Measurements from ENCODE around the gene FAM237A.
A peak's percentile ranks its signal among the peaks of the same experiment; 100 is the strongest.

FAM237A gene

DNA sequence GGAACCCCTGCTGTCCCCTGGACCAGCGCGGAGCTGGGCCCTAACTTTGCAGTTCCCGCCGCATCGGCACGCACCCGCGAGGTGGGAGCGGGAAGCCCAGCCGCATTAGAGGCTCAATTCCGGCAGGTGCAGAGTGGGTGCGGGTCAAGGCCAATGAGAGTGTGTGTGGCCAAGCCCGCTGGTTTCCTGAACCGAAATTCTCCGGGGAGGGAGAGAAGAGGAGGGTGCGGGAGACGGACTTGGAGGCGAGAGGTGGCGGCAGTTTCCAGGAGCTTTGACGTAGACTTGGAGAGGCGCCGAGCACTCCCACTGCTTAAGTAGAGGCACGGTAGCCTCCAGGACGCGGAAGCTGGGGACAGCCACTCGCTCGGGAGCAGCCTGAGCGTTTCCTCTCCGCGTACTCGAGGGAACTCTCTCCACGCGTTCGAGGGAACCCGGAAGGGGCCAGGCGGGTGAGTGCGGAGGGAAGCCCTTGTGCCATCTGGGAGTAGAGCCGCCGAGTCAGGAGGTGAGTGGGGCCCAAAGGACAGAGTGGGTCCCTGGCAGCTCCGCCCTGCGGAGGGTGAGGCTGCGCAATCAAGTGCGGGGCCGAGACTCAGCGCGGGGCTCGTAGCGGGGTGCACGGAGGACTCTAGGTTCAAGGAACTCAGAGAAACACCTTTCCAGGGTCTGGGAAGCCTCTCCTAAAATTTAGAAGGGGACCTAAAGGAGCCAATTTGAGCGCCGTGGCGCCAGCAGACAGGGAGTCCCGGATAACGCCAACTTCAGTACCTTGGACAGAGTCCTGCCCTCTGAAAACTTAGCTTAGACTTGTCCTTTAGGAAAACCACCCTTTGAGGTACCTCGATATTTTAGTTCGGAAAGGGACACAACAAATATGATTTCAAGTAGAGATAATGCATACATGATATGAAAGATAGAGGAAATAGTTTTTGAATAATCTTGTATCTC, at the start of gene FAM237A:
Gene FAM237A, plus strand, starts transcription at position 413 of the 951 bp plus-strand sequence. CDS start 1,750 bp downstream, outside the sequence.
- in situ Hi-C loops (cut with HindIII; ENCODE audit: low pct_unique_long_range_greater_than_20kb, low sequenced_read_pairs): no loop called here
- no peak for TF ChIP-seq JUND (IDR thresholded peaks at IDR 0.05; ENCODE audit: low read depth)
- DNase-seq (ENCODE audit: low read depth in 1 of 2, low spot score in 1 of 2): peak; percentile 58 to 76

DNA sequence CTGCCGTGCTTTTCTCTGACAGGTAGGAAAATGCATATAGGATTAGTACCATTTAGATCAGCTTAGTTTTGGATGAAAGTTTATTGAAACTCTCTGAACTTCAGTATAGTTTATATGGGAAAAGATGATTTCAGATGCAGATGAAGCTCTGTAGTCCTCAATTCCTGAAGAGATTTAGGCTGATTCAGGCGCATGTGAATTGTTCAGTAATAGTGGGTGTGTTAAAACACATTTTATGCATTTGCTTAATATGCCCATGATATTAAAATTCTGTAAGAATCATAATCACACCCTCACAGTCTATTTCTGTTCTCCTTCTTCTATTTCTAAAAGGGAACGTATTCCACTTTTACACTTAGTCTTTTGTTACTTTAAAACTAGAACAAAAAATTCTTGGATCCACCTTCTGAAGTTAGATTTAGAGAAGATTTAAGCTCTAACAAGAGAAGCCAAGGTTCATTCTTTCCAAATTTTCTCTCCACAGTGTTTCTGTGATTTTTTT, 44.5 kb upstream of the FAM237A start:
- no peak for DNase-seq (ENCODE audit: low read depth in 1 of 2, low spot score in 1 of 2)
- TF ChIP-seq JUND (IDR thresholded peaks at IDR 0.05; ENCODE audit: low read depth): no peak
- in situ Hi-C loops (cut with HindIII; ENCODE audit: low pct_unique_long_range_greater_than_20kb, low sequenced_read_pairs): no loop called here

DNA sequence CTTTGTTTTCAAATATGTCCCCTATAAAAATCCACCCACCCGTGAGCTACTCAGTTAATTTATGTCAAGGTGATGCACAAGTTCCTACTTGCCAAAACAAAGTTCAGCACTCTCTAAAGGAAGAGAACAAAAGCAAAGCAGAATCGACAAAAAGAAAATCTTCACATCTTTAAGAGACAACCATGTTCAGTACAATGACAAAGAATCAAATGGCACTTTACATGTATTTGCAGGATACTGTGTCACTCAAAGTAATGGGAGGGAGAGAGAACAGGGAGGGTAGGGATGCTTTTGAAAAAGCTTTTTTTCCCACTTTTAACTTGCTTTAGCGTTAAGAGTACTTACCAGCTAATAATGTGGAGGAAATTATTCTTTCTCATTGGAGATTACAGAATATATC, 39.0 kb upstream of the FAM237A start:
- TF ChIP-seq JUND (IDR thresholded peaks at IDR 0.05; ENCODE audit: low read depth): no peak
- in situ Hi-C loops (cut with HindIII; ENCODE audit: low pct_unique_long_range_greater_than_20kb, low sequenced_read_pairs): no loop called here
- DNase-seq (ENCODE audit: low read depth in 1 of 2, low spot score in 1 of 2): no peak

DNA sequence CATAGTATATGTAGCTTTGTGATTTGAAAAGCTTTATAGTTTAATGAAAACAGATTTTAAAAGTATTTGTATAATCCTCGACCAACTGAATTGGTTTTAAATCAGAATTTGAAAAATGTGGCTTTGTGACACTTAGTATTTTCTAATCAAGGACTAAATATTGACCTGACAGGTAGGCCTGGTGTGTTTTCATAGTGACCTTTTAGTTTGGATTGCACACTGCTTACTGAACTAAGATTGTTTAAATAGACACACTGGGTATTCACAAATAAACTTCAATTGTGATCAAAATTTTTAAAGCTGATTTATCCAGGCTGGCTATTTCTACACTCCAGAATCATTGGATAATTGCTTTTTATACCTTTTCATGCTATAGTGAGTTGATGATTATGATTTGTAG, 31.8 kb upstream of the FAM237A start:
- no peak for TF ChIP-seq JUND (IDR thresholded peaks at IDR 0.05; ENCODE audit: low read depth)
- in situ Hi-C loops (cut with HindIII; ENCODE audit: low pct_unique_long_range_greater_than_20kb, low sequenced_read_pairs): no loop called here
- DNase-seq (ENCODE audit: low read depth in 1 of 2, low spot score in 1 of 2): no peak

DNA sequence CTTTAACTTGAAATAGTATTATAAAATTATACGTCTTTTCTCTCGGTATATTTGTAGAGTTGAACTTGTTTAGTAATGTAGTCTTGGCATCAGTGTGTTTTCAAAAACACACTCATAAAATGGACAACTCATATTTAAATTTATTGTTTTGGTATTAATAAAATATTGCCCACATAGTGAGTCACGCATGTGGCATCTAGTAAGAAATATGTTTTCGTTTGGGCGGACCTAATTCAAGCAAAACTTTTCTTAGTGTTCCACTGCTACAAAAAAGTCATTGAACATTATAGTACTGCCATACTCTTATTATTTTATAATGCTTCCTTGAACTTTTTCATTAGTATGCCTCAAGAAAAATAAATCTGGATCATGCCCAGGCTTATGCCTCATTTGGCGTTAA, 31.1 kb upstream of the FAM237A start:
- DNase-seq (ENCODE audit: low read depth in 1 of 2, low spot score in 1 of 2): no peak
- no peak for TF ChIP-seq JUND (IDR thresholded peaks at IDR 0.05; ENCODE audit: low read depth)
- in situ Hi-C loops (cut with HindIII; ENCODE audit: low pct_unique_long_range_greater_than_20kb, low sequenced_read_pairs): no loop called here

DNA sequence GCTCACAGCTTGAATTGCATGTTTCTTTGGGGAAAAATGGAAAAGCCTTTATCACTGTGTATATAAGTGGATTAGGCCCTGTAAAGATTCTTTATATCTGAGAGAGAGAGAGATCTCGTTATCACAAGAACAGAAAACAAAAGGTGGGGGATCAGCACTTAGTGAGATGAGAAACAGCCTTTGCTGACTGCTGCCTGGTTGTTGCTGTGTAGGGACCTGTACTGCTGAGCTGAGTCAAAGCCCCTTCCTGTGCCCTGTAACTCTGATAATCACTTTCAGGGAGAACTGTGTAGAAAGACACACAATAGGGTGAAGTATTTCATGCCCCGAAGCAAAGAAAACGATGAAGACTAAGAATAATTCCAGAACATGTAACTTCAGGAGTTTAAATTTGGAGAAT, 30.6 kb upstream of the FAM237A start:
- TF ChIP-seq JUND (IDR thresholded peaks at IDR 0.05; ENCODE audit: low read depth): no peak
- in situ Hi-C loops (cut with HindIII; ENCODE audit: low pct_unique_long_range_greater_than_20kb, low sequenced_read_pairs): no loop called here
- no peak for DNase-seq (ENCODE audit: low read depth in 1 of 2, low spot score in 1 of 2)

DNA sequence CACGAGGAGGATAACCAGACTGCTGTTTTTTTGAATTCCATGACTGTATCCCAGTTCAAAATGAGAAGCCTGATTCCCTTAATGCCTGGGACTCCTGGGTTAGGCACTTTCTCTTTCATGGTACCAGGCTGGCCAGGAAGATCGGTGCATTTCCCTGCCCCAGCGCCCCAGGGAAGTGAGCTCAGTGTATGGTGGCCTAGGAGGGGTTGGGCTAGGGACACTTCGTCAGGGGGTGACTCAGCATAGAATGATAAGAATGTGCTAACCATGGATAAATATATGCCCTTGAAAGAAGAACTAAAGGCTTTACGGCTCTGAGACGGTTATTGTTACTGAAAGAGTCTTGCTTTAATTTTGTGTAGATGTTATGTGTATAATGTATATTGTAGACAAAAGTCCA, 27.5 kb upstream of the FAM237A start:
- no peak for TF ChIP-seq JUND (IDR thresholded peaks at IDR 0.05; ENCODE audit: low read depth)
- no peak for DNase-seq (ENCODE audit: low read depth in 1 of 2, low spot score in 1 of 2)
- in situ Hi-C loops (cut with HindIII; ENCODE audit: low pct_unique_long_range_greater_than_20kb, low sequenced_read_pairs): no loop called here

DNA sequence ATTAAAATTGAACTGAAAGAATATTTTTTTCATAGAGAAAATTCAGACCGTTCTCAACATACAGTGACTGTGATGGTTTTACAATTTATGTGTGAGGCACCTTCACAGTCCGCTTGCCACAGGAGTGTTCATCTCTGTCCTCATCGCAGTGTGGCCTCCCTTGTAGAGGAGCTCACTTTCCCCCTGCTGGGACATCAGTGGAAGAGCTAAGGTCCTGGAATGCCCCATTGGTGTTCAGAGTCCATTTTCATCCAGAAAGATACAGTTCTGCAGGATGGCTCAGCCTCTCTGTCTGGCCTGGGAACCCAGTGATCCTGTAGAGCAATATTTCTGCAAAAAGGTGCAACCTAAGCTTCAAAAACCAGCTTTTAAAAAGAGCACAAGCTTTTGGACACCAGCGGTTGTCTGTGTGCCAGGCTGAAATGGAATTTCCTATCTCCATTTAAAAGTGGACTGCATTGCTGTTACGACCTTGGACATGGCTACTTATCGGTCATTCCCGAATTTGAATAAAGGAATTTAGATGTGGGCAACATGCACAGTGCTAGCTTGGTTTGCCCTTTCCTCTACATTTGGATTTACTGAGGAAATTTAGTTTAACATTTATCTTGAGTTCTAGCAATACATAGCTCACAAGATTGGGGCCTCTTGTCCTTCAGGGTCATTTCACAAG, 26.7 kb upstream of the FAM237A start:
- in situ Hi-C loops (cut with HindIII; ENCODE audit: low pct_unique_long_range_greater_than_20kb, low sequenced_read_pairs): no loop called here
- DNase-seq (ENCODE audit: low read depth in 1 of 2, low spot score in 1 of 2): no peak
- no peak for TF ChIP-seq JUND (IDR thresholded peaks at IDR 0.05; ENCODE audit: low read depth)

DNA sequence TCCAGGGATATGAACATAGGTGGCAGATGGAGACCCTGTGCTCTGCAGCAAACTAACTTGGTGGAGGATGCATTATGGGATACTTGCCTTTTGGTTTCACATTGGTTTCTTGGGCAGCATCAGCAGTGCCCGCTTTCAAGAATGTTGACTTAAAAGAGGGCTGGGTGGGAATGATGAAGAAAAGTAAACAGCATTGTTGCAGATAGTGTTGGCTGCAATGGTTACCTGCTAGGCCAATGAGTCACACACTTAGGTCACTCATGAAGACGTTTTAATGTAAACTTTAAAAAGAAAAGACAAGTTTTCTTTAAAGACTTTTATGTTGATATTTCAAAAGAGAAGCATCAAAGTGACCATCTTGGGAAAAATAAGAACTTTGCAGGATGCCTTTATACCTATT, 26.1 kb upstream of the FAM237A start:
- in situ Hi-C loops (cut with HindIII; ENCODE audit: low pct_unique_long_range_greater_than_20kb, low sequenced_read_pairs): no loop called here
- TF ChIP-seq JUND (IDR thresholded peaks at IDR 0.05; ENCODE audit: low read depth): no peak
- no peak for DNase-seq (ENCODE audit: low read depth in 1 of 2, low spot score in 1 of 2)

DNA sequence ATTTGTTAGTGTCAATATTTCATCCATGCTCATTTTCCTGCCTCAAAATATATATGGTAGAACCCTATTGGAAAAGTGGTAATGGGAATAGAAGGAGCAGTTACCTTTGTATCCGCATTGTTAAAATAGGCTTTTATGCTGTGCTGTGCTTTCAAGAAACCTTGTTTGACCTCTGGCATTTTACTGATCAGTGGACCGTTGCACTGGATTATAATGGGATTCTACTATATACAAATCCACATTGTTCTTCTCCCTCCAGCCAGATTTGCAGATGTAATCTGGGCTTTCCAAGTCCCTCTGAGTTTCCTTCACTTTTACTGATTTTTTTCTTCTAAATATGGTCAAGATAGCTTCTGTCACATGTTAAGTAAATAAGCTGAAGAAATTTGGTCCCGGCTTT, 23.3 kb upstream of the FAM237A start:
- in situ Hi-C loops (cut with HindIII; ENCODE audit: low pct_unique_long_range_greater_than_20kb, low sequenced_read_pairs): no loop called here
- DNase-seq (ENCODE audit: low read depth in 1 of 2, low spot score in 1 of 2): no peak
- no peak for TF ChIP-seq JUND (IDR thresholded peaks at IDR 0.05; ENCODE audit: low read depth)

DNA sequence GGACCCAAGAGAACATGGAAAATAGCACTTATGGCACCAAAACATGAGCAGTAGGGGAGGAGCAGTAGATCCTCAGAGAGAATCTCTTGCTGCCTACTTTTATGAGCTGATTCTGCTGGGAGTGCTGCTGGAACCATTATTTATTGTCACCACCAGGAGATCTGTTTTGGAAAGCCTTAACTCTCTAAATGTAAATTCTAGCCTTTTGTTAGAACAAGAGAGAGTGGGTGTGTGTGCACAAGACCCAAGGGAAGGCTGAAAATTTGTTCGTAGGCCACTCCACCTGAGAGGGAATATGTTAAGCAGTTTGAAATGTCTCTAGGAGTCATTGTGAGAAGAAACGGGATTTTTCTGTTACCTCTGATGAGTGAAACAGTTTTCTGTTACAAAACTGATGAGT, 16.2 kb upstream of the FAM237A start:
- in situ Hi-C loops (cut with HindIII; ENCODE audit: low pct_unique_long_range_greater_than_20kb, low sequenced_read_pairs): no loop called here
- DNase-seq (ENCODE audit: low read depth in 1 of 2, low spot score in 1 of 2): no peak
- no peak for TF ChIP-seq JUND (IDR thresholded peaks at IDR 0.05; ENCODE audit: low read depth)

DNA sequence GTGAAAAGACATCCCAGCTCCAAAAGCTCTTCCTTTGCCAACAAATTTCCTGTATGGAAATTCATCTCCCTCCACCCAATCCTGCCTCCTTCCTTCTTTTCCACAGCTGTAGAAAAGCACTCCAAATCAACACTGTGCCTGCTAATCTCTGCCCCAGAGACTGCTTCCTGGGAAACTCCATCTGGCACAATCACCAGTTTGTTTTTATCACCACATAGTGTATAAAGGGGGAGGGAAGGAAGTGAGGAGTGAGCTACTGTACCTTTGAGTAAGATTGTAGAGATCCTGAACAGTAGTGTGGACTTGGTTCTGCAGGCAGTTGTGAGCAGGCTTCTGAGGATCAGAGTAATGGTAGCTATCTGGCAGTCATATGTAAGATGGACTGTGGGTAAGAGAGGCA, 14.7 kb upstream of the FAM237A start:
- TF ChIP-seq JUND (IDR thresholded peaks at IDR 0.05; ENCODE audit: low read depth): no peak
- in situ Hi-C loops (cut with HindIII; ENCODE audit: low pct_unique_long_range_greater_than_20kb, low sequenced_read_pairs): no loop called here
- no peak for DNase-seq (ENCODE audit: low read depth in 1 of 2, low spot score in 1 of 2)

DNA sequence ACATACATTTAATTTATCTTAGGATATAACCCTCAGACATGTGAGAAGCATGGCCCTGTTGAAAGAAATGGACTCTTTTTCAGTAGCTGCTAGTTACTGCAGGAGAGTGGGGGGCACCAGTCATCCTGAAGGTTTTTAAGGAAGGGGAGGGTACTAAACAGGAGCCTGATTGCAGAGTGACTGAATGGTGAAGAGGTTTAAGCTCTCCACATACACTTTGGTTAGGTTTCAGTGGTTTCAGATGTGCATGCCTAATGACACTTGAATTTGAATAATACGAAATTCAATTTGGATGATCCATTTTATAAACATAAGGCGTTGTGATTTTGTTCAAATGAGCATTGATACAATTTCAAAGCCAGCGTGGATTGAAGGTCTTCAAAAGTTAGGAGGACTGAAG, 10.9 kb upstream of the FAM237A start:
- in situ Hi-C loops (cut with HindIII; ENCODE audit: low pct_unique_long_range_greater_than_20kb, low sequenced_read_pairs): no loop called here
- TF ChIP-seq JUND (IDR thresholded peaks at IDR 0.05; ENCODE audit: low read depth): no peak
- DNase-seq (ENCODE audit: low read depth in 1 of 2, low spot score in 1 of 2): no peak
